Measurements from ENCODE around the gene SYCP2L.

SYCP2L gene

GRCh38 chr6:11007715-11008608, 121.1 kb downstream of the SYCP2L start:
- DNase-seq (ENCODE audit: low read depth in 3 of 3), result no peak

GRCh38 chr6:11008821-11009220, 122.0 kb downstream of the SYCP2L start:
- no peak for DNase-seq (ENCODE audit: low read depth in 3 of 3)

GRCh38 chr6:11009353-11009752, 122.5 kb downstream of the SYCP2L start:
- DNase-seq (ENCODE audit: low read depth in 3 of 3), result no peak

GRCh38 chr6:11011787-11012234, 125.0 kb downstream of the SYCP2L start:
- DNase-seq (ENCODE audit: low read depth in 3 of 3), result no peak

- DNase-seq (ENCODE audit: low read depth in 3 of 3), result no peak
Measured at GRCh38 chr6:11012295-11012754, 125.5 kb downstream of the SYCP2L start.

- no peak for DNase-seq (ENCODE audit: low read depth in 3 of 3)
Measured at GRCh38 chr6:11012976-11013720, 126.3 kb downstream of the SYCP2L start.

GRCh38 chr6:11013721-11014070, 126.8 kb downstream of the SYCP2L start:
- no peak for DNase-seq (ENCODE audit: low read depth in 3 of 3)

- DNase-seq (ENCODE audit: low read depth in 3 of 3), result no peak
Measured at GRCh38 chr6:11015102-11015501, 128.2 kb downstream of the SYCP2L start.

- no peak for DNase-seq (ENCODE audit: low read depth in 3 of 3)
Measured at GRCh38 chr6:11016452-11016851, 129.6 kb downstream of the SYCP2L start.

GRCh38 chr6:11017090-11017489, 130.2 kb downstream of the SYCP2L start:
- no peak for DNase-seq (ENCODE audit: low read depth in 3 of 3)

GRCh38 chr6:11018225-11018624, 131.4 kb downstream of the SYCP2L start:
- DNase-seq (ENCODE audit: low read depth in 3 of 3), result no peak

- no peak for DNase-seq (ENCODE audit: low read depth in 3 of 3)
Measured at GRCh38 chr6:11021003-11021402, 134.2 kb downstream of the SYCP2L start.

- no peak for DNase-seq (ENCODE audit: low read depth in 3 of 3)
Measured at GRCh38 chr6:11021714-11022113, 134.9 kb downstream of the SYCP2L start.

- no peak for DNase-seq (ENCODE audit: low read depth in 3 of 3)
Measured at GRCh38 chr6:11023032-11023431, 136.2 kb downstream of the SYCP2L start.
